ENCODE data around the gene NPFFR1.

Gene NPFFR1

GRCh38 chr10:70266701-70267100 is 17.1 kb downstream of the NPFFR1 start:
- TF ChIP-seq GATA2 (IDR thresholded peaks at IDR 0.05; ENCODE audit: low read depth, low read length): no peak
- TF ChIP-seq GATA3 (IDR thresholded peaks at IDR 0.05; ENCODE audit: low read depth, low read length): no peak

GRCh38 chr10:70266056-70266455 is 17.7 kb downstream of the NPFFR1 start:
- no peak for TF ChIP-seq GATA3 (IDR thresholded peaks at IDR 0.05; ENCODE audit: low read depth, low read length)
- TF ChIP-seq GATA2 (IDR thresholded peaks at IDR 0.05; ENCODE audit: low read depth, low read length): no peak

GRCh38 chr10:70265032-70265689 is 18.6 kb downstream of the NPFFR1 start:
- TF ChIP-seq GATA2 (IDR thresholded peaks at IDR 0.05; ENCODE audit: low read depth, low read length) (no peak), GATA3 (IDR thresholded peaks at IDR 0.05; ENCODE audit: low read depth, low read length) (no peak)

DNA sequence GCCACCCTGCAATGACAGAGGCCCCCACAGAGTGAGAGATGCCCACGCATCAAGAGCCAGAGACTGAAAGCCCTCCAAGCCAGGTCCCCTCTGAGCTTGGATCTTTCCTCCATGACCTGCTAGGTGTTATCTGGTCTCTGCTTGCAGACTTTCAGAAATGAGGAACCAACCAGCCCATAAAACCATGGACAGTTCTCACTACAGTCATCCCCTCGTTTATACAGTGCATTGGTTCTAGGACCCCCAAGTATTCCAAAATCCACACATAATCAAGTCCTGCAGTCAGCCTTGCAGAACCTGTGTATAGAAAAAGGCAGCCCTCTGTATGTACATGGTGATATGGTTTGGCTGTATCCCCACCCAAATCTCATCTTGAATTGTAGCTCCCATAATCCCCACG is 23.1 kb downstream of the NPFFR1 start:
- TF ChIP-seq GATA3 (IDR thresholded peaks at IDR 0.05; ENCODE audit: low read depth, low read length) (no peak), GATA2 (IDR thresholded peaks at IDR 0.05; ENCODE audit: low read depth, low read length) (no peak)

DNA sequence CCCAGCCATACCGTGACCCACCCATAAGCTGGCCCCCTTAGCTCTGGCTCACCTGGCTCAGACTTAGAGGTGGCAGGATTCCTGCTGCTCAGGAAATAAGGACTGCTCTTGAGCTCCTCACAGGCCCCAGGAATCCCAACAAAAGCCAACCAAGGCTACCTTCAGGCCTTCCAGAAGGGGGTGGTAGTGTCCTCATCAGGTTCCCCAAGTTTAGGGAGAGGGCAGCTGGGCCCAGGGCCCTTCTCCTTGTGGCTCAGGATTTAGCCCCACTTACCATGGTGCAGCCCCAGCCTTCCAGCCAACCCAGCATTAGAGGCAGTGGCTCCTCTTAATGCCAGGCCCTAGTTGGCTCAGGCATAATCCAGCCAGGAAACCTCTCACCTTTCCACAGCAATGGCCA is 23.5 kb downstream of the NPFFR1 start:
- TF ChIP-seq GATA3 (IDR thresholded peaks at IDR 0.05; ENCODE audit: low read depth, low read length): no peak
- TF ChIP-seq GATA2 (IDR thresholded peaks at IDR 0.05; ENCODE audit: low read depth, low read length): no peak

- no peak for TF ChIP-seq GATA2 (IDR thresholded peaks at IDR 0.05; ENCODE audit: low read depth, low read length)
- TF ChIP-seq GATA3 (IDR thresholded peaks at IDR 0.05; ENCODE audit: low read depth, low read length): no peak
Observed at GRCh38 chr10:70258216-70258615, 25.6 kb downstream of the NPFFR1 start.

DNA sequence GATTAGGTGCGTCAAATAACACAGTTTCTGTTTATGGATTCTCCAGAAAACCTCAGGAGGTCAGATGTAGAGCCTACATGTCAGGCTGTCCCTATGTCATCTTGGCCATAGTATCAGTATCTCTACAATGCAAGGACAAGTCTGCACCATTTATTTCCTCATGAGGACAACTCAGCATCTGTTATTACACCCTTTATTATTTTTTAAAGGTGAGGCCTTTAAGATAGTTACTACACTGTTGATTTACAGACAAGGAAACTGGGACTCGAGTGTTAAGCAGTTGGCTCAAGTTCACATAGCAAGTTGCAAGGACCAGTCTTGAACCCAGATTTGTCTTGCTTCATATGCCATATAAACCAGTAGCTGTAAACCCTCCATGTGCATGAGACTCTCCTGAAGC is 27.3 kb downstream of the NPFFR1 start:
- TF ChIP-seq GATA2 (IDR thresholded peaks at IDR 0.05; ENCODE audit: low read depth, low read length) (no peak), GATA3 (IDR thresholded peaks at IDR 0.05; ENCODE audit: low read depth, low read length) (no peak)

DNA sequence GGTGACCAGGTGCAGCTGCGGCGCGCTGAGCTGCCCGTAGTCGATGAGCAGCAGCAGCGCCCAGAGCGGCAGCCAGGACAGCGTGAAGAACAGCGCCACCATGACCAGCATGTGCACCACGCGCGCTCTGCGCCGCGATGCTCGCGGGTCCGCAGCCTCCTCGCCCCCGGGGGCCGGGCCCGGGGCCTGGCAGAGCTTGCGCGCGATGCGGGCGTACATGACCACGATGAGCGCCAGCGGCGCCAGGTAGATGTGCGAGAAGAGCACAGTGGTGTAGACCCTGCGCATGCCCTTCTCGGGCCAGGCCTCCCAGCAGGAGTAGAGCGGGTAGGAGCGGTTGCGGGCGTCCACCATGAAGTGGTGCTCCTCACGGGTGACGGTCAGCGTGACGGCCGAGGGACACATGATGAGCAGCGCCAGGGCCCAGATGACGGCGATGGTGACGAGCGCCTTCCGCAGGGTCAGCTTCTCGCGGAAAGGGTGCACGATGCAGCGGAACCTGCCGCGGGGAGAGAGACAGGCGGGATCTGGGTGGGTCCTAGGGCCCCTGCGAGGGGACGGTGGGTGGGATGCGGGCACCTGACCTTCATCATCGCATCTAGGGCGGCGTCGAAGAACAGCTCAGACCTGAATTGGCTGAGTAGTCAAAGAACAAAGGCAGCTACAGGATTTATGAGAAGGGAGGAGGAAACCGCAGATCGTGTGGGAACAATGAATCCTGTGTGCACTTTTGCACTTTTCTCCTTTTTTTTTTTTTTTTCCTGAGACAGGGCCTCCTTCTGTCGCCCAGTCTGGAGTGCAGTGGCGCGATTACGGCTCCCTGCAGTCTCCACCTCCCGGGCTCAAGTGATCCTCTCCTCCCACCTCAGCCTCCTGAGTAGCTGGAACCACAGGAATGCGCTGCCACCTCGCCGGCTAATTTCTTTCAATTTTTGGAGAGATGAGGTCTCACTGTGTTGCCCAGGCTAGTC is 28.2 kb downstream of the NPFFR1 start:
- TF ChIP-seq GATA3 (IDR thresholded peaks at IDR 0.05; ENCODE audit: low read depth, low read length) (no peak), GATA2 (IDR thresholded peaks at IDR 0.05; ENCODE audit: low read depth, low read length) (no peak)

- no peak for TF ChIP-seq GATA2 (IDR thresholded peaks at IDR 0.05; ENCODE audit: low read depth, low read length)
- no peak for TF ChIP-seq GATA3 (IDR thresholded peaks at IDR 0.05; ENCODE audit: low read depth, low read length)
Observed at GRCh38 chr10:70254778-70255328, 29.0 kb downstream of the NPFFR1 start.

- TF ChIP-seq GATA3 (IDR thresholded peaks at IDR 0.05; ENCODE audit: low read depth, low read length) (no peak), GATA2 (IDR thresholded peaks at IDR 0.05; ENCODE audit: low read depth, low read length) (no peak)
Observed at GRCh38 chr10:70253878-70254765, 29.7 kb downstream of the NPFFR1 start.

DNA sequence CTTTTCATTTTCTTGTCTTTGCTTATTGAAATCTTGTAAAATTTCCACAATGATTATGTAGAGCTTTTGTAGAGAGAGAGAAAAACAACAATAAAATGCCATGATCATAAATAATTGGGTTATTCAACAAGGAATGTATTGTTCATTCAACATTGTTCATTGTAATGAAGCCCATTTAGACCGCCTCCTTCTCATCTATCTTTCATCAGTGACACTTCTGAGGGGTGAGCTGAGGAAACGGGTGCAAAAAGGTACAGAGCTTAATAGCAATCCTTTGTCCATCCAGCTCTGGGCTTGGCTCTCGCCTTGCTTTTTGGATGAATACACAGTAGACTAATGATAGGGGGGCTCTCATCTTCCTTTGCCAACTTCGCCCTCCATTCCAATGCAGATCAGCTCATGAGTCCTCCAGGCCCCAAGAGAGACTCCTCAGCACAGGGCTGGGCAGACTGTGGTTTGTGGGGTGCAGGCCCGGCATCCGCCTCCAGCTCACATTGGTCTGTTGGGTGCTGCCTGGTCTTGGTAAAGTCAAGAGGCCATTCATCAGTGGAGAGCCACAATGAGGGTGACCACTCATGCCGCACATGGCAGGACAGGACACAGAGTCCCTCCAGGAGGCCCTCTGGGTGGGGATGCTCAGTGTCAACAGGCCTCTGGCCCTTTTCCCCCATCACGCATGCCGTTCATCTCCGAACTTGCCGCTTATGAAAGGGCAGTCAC is 32.7 kb downstream of the NPFFR1 start:
- TF ChIP-seq GATA2 (IDR thresholded peaks at IDR 0.05; ENCODE audit: low read depth, low read length) (no peak), GATA3 (IDR thresholded peaks at IDR 0.05; ENCODE audit: low read depth, low read length) (no peak)

DNA sequence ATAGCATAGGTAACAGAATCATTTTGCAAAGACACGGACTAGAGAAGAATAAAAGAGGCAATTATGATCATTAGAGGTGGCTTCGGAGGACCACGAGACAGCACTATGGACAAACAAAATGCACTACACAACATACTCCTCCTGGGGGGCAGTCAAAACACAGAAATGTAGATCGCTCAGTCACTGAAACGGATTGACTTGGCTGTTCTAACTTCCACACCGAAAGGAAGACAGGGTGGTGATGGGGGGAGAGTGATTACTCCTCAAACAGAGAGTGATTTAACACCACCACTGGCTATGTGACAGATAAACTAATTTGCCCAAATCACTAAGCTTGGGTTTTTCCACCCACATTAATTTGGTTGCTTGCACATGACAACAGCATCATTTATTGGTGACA is 36.4 kb downstream of the NPFFR1 start:
- TF ChIP-seq GATA2 (IDR thresholded peaks at IDR 0.05; ENCODE audit: low read depth, low read length): no peak
- no peak for TF ChIP-seq GATA3 (IDR thresholded peaks at IDR 0.05; ENCODE audit: low read depth, low read length)

DNA sequence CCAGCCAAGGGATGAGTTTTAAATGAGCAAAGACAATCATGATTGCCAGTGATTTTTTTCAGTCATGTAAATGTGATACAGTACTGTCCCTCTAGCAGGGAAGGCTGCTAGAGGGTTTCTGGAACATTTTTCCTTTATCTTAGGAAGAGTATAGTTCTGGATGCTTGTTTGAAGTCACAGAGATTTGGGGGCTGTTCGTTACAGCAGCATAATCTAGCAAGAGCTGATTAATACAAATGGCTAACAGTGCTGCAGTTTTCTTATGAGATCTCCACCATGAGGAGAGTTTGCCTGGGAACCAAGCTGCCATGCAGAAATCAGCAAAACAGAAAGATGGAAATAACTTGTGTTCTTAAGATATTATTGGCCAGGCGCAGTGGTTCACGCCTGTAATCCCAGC is 42.7 kb downstream of the NPFFR1 start:
- TF ChIP-seq GATA2 (IDR thresholded peaks at IDR 0.05; ENCODE audit: low read depth, low read length) (no peak), GATA3 (IDR thresholded peaks at IDR 0.05; ENCODE audit: low read depth, low read length) (no peak)
